Adrenal gland (tissue), 12 donors: ENCODE data around the gene SRC. TPM values are rescaled to one million over a fixed set of nuclear protein-coding genes. Genes with fewer than 3 reads are reported as not detected.

Experiments used
- DNase-seq, 7 donors: peaks; one replicate each; pipeline ENCODE4 v3.0.0-alpha.2; 2019 to 2020
- H3K27ac ChIP-seq, 5 donors: fragments of 200-600 bp; sonication (generic) in 4 of 5; 1 replicate in 3 of 5; 2 replicates in 2 of 5; pipeline versions ENCODE4 v1.5.1 to v1.8.0; 2016 to 2020; ENCODE audit warnings: mild to moderate bottlenecking in 1 of 5
- H3K27me3 ChIP-seq: fragments of 200-600 bp; 2 replicates; pipeline ENCODE4 v1.8.0; 2021
- H3K36me3 ChIP-seq, 2 donors: fragments of 200-600 bp; replicated peaks in 1 of 2; 1 replicate in 1 of 2; 2 replicates in 1 of 2; pipeline versions ENCODE4 v1.5.1 to v1.8.0; 2018 to 2022
- H3K4me1 ChIP-seq, 2 donors: fragments of 200-600 bp; replicated peaks in 1 of 2; 1 replicate in 1 of 2; 2 replicates in 1 of 2; pipeline versions ENCODE4 v1.5.1 to v1.8.0; 2018 to 2021
- H3K4me3 ChIP-seq, 4 donors: fragments of 200-600 bp; sonication (generic) in 3 of 4; one replicate each; pipeline ENCODE4 v1.5.1; 2016 to 2018
- H3K9me3 ChIP-seq, 3 donors: fragments of 200-600 bp; sonication (generic) in 1 of 3; replicated peaks in 1 of 3; 1 replicate in 2 of 3; 2 replicates in 1 of 3; pipeline versions ENCODE4 v1.5.1 to v1.8.0; 2016 to 2021
- POLR2A ChIP-seq, 2 donors: fragments of 450-650 bp; IDR thresholded peaks; one replicate each; pipeline ENCODE4 v1.6.1; 2017; ENCODE audit warnings: antibody characterized with exemption in 2 of 2, mild to moderate bottlenecking in 2 of 2, moderate library complexity in 1 of 2
- WGBS, 4 donors: extraction: QIAGEN DNeasy Blood & Tissue Kit in 2 of 4; methylation state at CpG; one replicate each; pipeline versions ENCODE4 v1.1.5 to v1.1.7; 2013 to 2017; 5-methylcytosine and 5-hydroxymethylcytosine counted together
- intact Hi-C, 2 donors: fragments of 100-400 bp; cut with DNase I; formaldehyde crosslinking; loops; one replicate each; pipeline versions ENCODE4 v1.14.1 to v1.15.0; 2022 to 2023
- polyA plus RNA-seq, 3 donors: library from polyadenylated mRNA; stranded (reverse); fragments of 200-250 nt in 2 of 3; fragments of 350-450 nt in 1 of 3; fragmentation: Illumina TruSeq in 1 of 3; extraction: RNeasy Lipid Tissue Mini Kit (QIAGEN cat#74804) in 1 of 3; gene quantifications; one replicate each; pipeline ENCODE4 v1.2.3, GENCODE V29; 2013 to 2014
- total RNA-seq, 9 donors: library from RNA; depleted of rRNA in 4 of 9; stranded (reverse); fragments of >200 nt in 4 of 9; fragments of 120-200 nt in 1 of 9; fragmentation: NEBNext Ultra II Directional in 1 of 9; extraction: Animal tissue kit (Norgen Biotek cat#: 25700) in 1 of 9; gene quantifications; one replicate each; pipeline versions ENCODE4 v1.1.0 to v1.2.4, GENCODE V29; 2013 to 2023
- TF ChIP-seq, protein P1 (sequence below), 6 experiments: fragments of 450-650 bp in 4 of 6; fragments of 200-600 bp in 2 of 6; sonication (generic) in 1 of 6; IDR thresholded peaks; 1 replicate in 5 of 6; 2 replicates in 1 of 6; pipeline versions ENCODE4 v1.5.1 to v1.8.0; 2016 to 2021; ENCODE audit warnings: antibody characterized with exemption in 6 of 6, mild to moderate bottlenecking in 2 of 6, moderate library complexity in 1 of 6
- donor health status: healthy with polysubstance abuse.
- donor health status: Bipolar disorder and iron deficiency.
- donor health status: DM: yes; HTN: yes; CAD: no.
- donor health status: DM: no; HTN: no; CAD: no.
- donor health status: DM: no; HTN: no; CAD: no.
- donor health status: DM: yes; HTN: yes; CAD: no.

The SRC gene
- total and polyA plus RNA-seq, 12 donors: 10.6 to 83.0 (median 52.7) TPM

DNA sequence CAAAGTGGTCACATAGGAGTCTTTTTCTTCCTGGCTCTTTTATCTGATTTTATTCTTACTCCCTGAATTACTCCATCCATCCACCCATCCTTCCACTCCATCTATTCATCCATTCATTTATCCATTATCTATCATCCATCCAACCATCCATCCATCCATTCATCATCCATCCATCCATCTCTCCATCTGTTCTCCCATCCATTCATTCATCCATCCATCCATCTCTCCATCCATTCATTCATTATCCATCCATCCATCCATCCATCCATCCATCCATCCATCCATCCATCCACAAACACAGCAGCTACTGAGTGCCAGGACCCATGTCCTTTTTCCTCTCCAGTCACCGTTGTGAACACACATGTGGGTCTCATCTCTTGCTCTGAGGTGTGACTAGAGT, 96.6 kb downstream of the SRC start:
- H3K27me3 ChIP-seq: no peaks in the 10 kb centered on the region
- intact Hi-C loops: no loop called here
- H3K9me3 ChIP-seq: no peaks in the 10 kb centered on the region
- WGBS, 4 donors: 75 to 93% (median 87%) methylated on average over 1 of the region's 1 CpG
- no peaks in the 10 kb centered on the region for H3K4me1 ChIP-seq
- no peak for TF ChIP-seq POLR2A (IDR thresholded peaks at IDR 0.05)
- TF ChIP-seq, protein P1, sequence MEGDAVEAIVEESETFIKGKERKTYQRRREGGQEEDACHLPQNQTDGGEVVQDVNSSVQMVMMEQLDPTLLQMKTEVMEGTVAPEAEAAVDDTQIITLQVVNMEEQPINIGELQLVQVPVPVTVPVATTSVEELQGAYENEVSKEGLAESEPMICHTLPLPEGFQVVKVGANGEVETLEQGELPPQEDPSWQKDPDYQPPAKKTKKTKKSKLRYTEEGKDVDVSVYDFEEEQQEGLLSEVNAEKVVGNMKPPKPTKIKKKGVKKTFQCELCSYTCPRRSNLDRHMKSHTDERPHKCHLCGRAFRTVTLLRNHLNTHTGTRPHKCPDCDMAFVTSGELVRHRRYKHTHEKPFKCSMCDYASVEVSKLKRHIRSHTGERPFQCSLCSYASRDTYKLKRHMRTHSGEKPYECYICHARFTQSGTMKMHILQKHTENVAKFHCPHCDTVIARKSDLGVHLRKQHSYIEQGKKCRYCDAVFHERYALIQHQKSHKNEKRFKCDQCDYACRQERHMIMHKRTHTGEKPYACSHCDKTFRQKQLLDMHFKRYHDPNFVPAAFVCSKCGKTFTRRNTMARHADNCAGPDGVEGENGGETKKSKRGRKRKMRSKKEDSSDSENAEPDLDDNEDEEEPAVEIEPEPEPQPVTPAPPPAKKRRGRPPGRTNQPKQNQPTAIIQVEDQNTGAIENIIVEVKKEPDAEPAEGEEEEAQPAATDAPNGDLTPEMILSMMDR (IDR thresholded peaks at IDR 0.05): no peak
- no peaks in the 10 kb centered on the region for H3K36me3 ChIP-seq
- H3K4me3 ChIP-seq: no peak overlapping the region
- DNase-seq: no peak
- no peak overlapping the region for H3K27ac ChIP-seq

DNA sequence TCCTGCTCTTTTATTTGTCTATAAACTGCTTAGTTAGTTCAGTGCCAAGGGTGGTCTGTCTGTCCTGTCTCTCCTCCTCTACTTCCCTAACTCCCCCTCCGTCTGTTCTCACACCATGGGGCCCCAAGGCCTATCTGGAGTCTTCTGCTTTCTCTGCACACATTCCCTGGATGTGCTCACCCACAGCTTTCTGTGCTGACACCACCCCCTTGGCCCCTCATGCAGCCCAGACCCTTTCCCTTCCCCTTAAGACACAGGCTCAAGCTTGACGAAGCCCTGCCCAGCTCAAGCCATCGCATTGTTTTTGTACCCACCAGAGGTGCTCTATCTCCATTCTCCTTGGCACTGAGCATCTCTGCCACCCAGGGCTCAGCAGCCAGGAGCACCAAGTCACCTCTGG, 97.0 kb downstream of the SRC start:
- TF ChIP-seq POLR2A (IDR thresholded peaks at IDR 0.05): no peak
- TF ChIP-seq, protein P1 (IDR thresholded peaks at IDR 0.05): no peak
- 79 to 89% (median 84%) methylated on average over 3 of the region's 3 CpGs for WGBS, 4 donors

DNA sequence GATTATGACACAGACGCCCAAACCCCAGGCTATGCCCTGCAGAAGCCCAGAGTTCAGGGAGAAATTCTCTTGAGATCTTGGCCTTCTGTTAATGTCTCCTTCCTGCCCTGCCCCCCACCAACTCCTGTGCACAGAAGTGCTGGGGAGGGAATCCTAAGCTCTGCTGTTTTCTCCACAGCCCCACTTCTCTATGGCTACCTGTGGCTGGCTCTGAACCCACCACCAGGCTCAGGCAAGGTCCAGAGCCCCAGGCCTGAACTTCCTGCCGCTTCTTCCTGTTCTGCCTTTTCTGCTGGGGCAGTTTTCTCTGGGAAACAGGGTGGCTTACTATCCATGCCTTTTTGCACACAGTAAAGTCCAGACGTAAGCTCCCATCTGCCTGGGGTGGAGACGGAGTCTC, 97.7 kb downstream of the SRC start:
- intact Hi-C loops: no loop called here
- DNase-seq: no peak
- Histone ChIP-seq H3K4me3 (no peak overlapping the region), H3K4me1 (no peaks in the 10 kb centered on the region), H3K27ac (no peak overlapping the region), H3K27me3 (no peaks in the 10 kb centered on the region), H3K9me3 (no peaks in the 10 kb centered on the region), H3K36me3 (no peaks in the 10 kb centered on the region)
- WGBS, 4 donors: 75 to 82% (median 76%) methylated on average over 4 of the region's 4 CpGs
- TF ChIP-seq, protein P1 (IDR thresholded peaks at IDR 0.05): no peak
- no peak for TF ChIP-seq POLR2A (IDR thresholded peaks at IDR 0.05)

More for the DNA sequence above, 97.0 kb downstream of the SRC start:
- Histone ChIP-seq H3K36me3 (no peaks in the 10 kb centered on the region), H3K9me3 (no peaks in the 10 kb centered on the region), H3K27ac (no peak overlapping the region), H3K4me1 (no peaks in the 10 kb centered on the region), H3K4me3 (no peak overlapping the region), H3K27me3 (no peaks in the 10 kb centered on the region)
- no peak for DNase-seq
- intact Hi-C loops: no loop called here

DNA sequence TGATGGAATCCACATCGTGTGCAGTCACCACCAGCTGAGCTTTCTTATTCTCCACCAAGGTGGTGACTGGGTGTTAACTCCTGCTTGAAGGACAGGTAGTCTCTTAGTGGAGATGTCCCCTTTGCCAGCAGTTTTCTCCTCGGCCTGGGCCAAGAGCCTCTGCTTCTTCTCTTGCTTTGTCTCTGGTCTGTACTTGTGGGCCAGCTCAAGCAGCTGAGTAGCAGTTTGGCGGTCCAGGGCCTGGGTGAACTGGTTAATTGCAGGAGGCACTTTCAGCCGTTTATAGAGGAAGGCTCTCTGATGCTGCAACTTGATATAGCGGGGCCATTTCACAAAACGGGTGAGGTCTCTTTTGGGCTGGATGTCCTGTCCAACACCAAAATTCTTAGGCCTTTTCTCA, 99.1 kb downstream of the SRC start:
- Histone ChIP-seq H3K27me3 (no peaks in the 10 kb centered on the region), H3K9me3 (no peaks in the 10 kb centered on the region), H3K4me1 (no peaks in the 10 kb centered on the region), H3K27ac (no peak overlapping the region), H3K4me3 (no peak overlapping the region), H3K36me3 (no peaks in the 10 kb centered on the region)
- WGBS, 4 donors: 80 to 87% (median 81%) methylated on average over 6 of the region's 6 CpGs
- DNase-seq: no peak
- intact Hi-C loops: no loop called here
- no peak for TF ChIP-seq POLR2A (IDR thresholded peaks at IDR 0.05)
- TF ChIP-seq, protein P1 (IDR thresholded peaks at IDR 0.05): no peak
